Uterus (tissue), 4 donors: ENCODE results near the gene LRRC56. TPM values are rescaled to one million over a fixed set of nuclear protein-coding genes. Genes with fewer than 3 reads are reported as not detected.

Experiments used
- DNase-seq, 2 donors: peaks; one replicate each; pipeline ENCODE4 v3.0.0-alpha.2; 2019 to 2020
- H3K27ac ChIP-seq, 2 donors: fragments of 200-600 bp; sonication (generic); 1 replicate in 1 of 2; 2 replicates in 1 of 2; pipeline ENCODE4 v1.5.1; 2016 to 2018
- H3K27me3 ChIP-seq, 2 donors: fragments of 200-600 bp; sonication (generic); one replicate each; pipeline ENCODE4 v1.5.1; 2018 to 2019; ENCODE audit warnings: control low read depth in 1 of 2
- H3K36me3 ChIP-seq, 2 donors: fragments of 200-600 bp; sonication (generic); one replicate each; pipeline ENCODE4 v1.5.1; 2019; ENCODE audit warnings: control low read depth in 1 of 2
- H3K4me1 ChIP-seq, 2 donors: fragments of 200-600 bp; sonication (generic); one replicate each; pipeline ENCODE4 v1.5.1; 2018 to 2019; ENCODE audit warnings: control low read depth in 1 of 2
- H3K4me3 ChIP-seq, 2 donors: fragments of 200-600 bp; sonication (generic); 1 replicate in 1 of 2; 2 replicates in 1 of 2; pipeline ENCODE4 v1.5.1; 2018 to 2019; ENCODE audit warnings: mild to moderate bottlenecking in 1 of 2
- H3K9me3 ChIP-seq, 2 donors: fragments of 200-600 bp; sonication (generic); one replicate each; pipeline ENCODE4 v1.5.1; 2019; ENCODE audit warnings: control low read depth in 1 of 2
- CTCF ChIP-seq, 4 experiments: fragments of 200-600 bp in 2 of 4; fragments of 450-650 bp in 2 of 4; sonication (generic) in 2 of 4; IDR thresholded peaks; one replicate each; pipeline ENCODE4 v1.5.1; 2016 to 2019; ENCODE audit warnings: antibody characterized with exemption in 4 of 4, mild to moderate bottlenecking in 2 of 4, moderate library complexity in 1 of 4
- POLR2A ChIP-seq, 2 donors: fragments of 450-650 bp; IDR thresholded peaks; one replicate each; pipeline ENCODE4 v1.6.1; 2016; ENCODE audit warnings: antibody characterized with exemption in 2 of 2, mild to moderate bottlenecking in 1 of 2, moderate library complexity in 1 of 2
- intact Hi-C: fragments of 100-400 bp; cut with DNase I; formaldehyde crosslinking; loops from one replicate; pipeline ENCODE4 v1.15.1; 2023; ENCODE audit warnings: low total_unique reads
- total RNA-seq, 4 donors: library from RNA; depleted of rRNA in 3 of 4; stranded (reverse); fragments of >200 nt in 3 of 4; gene quantifications; one replicate each; pipeline versions ENCODE4 v1.1.0 to v1.2.4, GENCODE V29; 2014 to 2023
- donor health status: DM: yes; HTN: yes; CAD: no.

The LRRC56 gene
- total RNA-seq, 4 donors from 2014 or later, result 1.7 to 1.9 TPM; not detected in 2

GRCh38 chr11:578276-579035 is 41.1 kb downstream of the LRRC56 start:
- Histone ChIP-seq H3K4me1 (peaks cover 9 to 22% of the 10 kb centered on the region in 2 donors), H3K4me3 (no peak overlapping the region), H3K27ac (no peak overlapping the region), H3K36me3 (no peaks in the 10 kb centered on the region), H3K9me3 (no peaks in the 10 kb centered on the region), H3K27me3 (no peaks in the 10 kb centered on the region)
- no peak for TF ChIP-seq CTCF (IDR thresholded peaks at IDR 0.05)
- TF ChIP-seq POLR2A (IDR thresholded peaks at IDR 0.05), result no peak
- intact Hi-C loops, result no loop called here
- no peak for DNase-seq

- no peaks in the 10 kb centered on the region for H3K27me3 ChIP-seq
- TF ChIP-seq POLR2A (IDR thresholded peaks at IDR 0.05) (no peak), CTCF (IDR thresholded peaks at IDR 0.05) (no peak)
- H3K9me3 ChIP-seq, result no peaks in the 10 kb centered on the region
- no peak overlapping the region for H3K4me3 ChIP-seq
- no peaks in the 10 kb centered on the region for H3K36me3 ChIP-seq
- DNase-seq, result no peak
- intact Hi-C loops, result no loop called here
- H3K4me1 ChIP-seq, result peaks cover 8 to 20% of the 10 kb centered on the region in 2 donors
- H3K27ac ChIP-seq, result no peak overlapping the region
Measured at GRCh38 chr11:579830-580601, 42.7 kb downstream of the LRRC56 start.

- peaks cover 8 to 20% of the 10 kb centered on the region in 2 donors for H3K4me1 ChIP-seq
- H3K36me3 ChIP-seq, result no peaks in the 10 kb centered on the region
- no peaks in the 10 kb centered on the region for H3K27me3 ChIP-seq
- no peak for DNase-seq
- intact Hi-C loops, result no loop called here
- no peak overlapping the region for H3K27ac ChIP-seq
- TF ChIP-seq POLR2A (IDR thresholded peaks at IDR 0.05) (no peak), CTCF (IDR thresholded peaks at IDR 0.05) (no peak)
- no peak overlapping the region for H3K4me3 ChIP-seq
- H3K9me3 ChIP-seq, result no peaks in the 10 kb centered on the region
Measured at GRCh38 chr11:581342-581741, 44.0 kb downstream of the LRRC56 start.

GRCh38 chr11:581752-582151 is 44.4 kb downstream of the LRRC56 start:
- intact Hi-C loops, result no loop called here
- TF ChIP-seq CTCF (IDR thresholded peaks at IDR 0.05) (no peak), POLR2A (IDR thresholded peaks at IDR 0.05) (no peak)
- H3K4me1 ChIP-seq, result peaks cover 8 to 20% of the 10 kb centered on the region in 2 donors
- no peaks in the 10 kb centered on the region for H3K27me3 ChIP-seq
- no peaks in the 10 kb centered on the region for H3K9me3 ChIP-seq
- no peak overlapping the region for H3K27ac ChIP-seq
- no peak overlapping the region for H3K4me3 ChIP-seq
- DNase-seq, result no peak
- no peaks in the 10 kb centered on the region for H3K36me3 ChIP-seq

GRCh38 chr11:584287-584686 is 47.0 kb downstream of the LRRC56 start:
- H3K36me3 ChIP-seq, result no peaks in the 10 kb centered on the region
- no peak for DNase-seq
- intact Hi-C loops, result no loop called here
- no peak overlapping the region for H3K27ac ChIP-seq
- no peaks in the 10 kb centered on the region for H3K27me3 ChIP-seq
- H3K4me1 ChIP-seq, result peaks cover 0 to 6% of the 10 kb centered on the region in 2 donors
- no peaks in the 10 kb centered on the region for H3K9me3 ChIP-seq
- TF ChIP-seq POLR2A (IDR thresholded peaks at IDR 0.05), result no peak
- no peak for TF ChIP-seq CTCF (IDR thresholded peaks at IDR 0.05)
- H3K4me3 ChIP-seq, result no peak overlapping the region
